HEK293 (cell line): ENCODE data around the gene FADS6.

ENCODE experiments used
- CTCF ChIA-PET: fragments of 350-600 bp; formaldehyde crosslinking; extraction: SDS; loops from one replicate; lab custom pipeline; 2021; ENCODE audit warnings: antibody characterized with exemption; lab: Yijun Ruan, JAX
- POLR2A ChIA-PET: fragments of 300-600 bp; formaldehyde crosslinking; extraction: SDS; loops from one replicate; lab custom pipeline; 2020; ENCODE audit warnings: antibody characterized with exemption, inconsistent platforms; lab: Yijun Ruan, JAX
- H3K27ac ChIP-seq: fragments of 200-500 bp; sonication (Bioruptor generic); 2 replicates; pipeline ENCODE4 v1.5.1; 2014; ENCODE audit warnings: low read depth, low read length, control low read depth, inconsistent platforms; ENCODE audit errors: extremely low read depth
- H3K36me3 ChIP-seq, 2 experiments: fragments of 200-500 bp in 1 of 2; sonication (Bioruptor generic) in 1 of 2; 1 replicate in 1 of 2; 2 replicates in 1 of 2; pipeline ENCODE4 v1.5.1; 2014 to 2017; ENCODE audit warnings: inconsistent platforms in 2 of 2, low read length in 2 of 2; ENCODE audit not compliant: control insufficient read depth in 2 of 2, insufficient read depth in 1 of 2
- H3K4me1 ChIP-seq: fragments of 200-500 bp; sonication (Bioruptor generic); 2 replicates; pipeline ENCODE4 v1.5.1; 2014; ENCODE audit warnings: mild to moderate bottlenecking, low read length, inconsistent platforms; ENCODE audit not compliant: control insufficient read depth, insufficient read depth
- H3K4me3 ChIP-seq: 2 replicates; pipeline ENCODE4 v1.5.1; 2011; ENCODE audit warnings: low read depth, mild to moderate bottlenecking, control low read depth, low read length, moderate library complexity
- H3K9me3 ChIP-seq: fragments of 200-500 bp; sonication (Bioruptor generic); 2 replicates; pipeline ENCODE4 v1.5.1; 2014; ENCODE audit warnings: low read depth, low read length, inconsistent platforms; ENCODE audit not compliant: control insufficient read depth, insufficient read depth
- BCL11B ChIP-seq: fragments of 450-650 bp; formaldehyde crosslinking; IDR thresholded peaks from 2 replicates; pipeline ENCODE4 v1.5.1; 2016; ENCODE audit warnings: low read depth, missing biosample characterization, missing genetic modification characterization
- EGR2 ChIP-seq: fragments of 450-650 bp; formaldehyde crosslinking; IDR thresholded peaks from 2 replicates; pipeline ENCODE4 v1.5.1; 2016; ENCODE audit warnings: low read depth, missing biosample characterization, missing genetic modification characterization
- KLF9 ChIP-seq: fragments of 450-650 bp; formaldehyde crosslinking; IDR thresholded peaks from 2 replicates; pipeline ENCODE4 v1.5.1; 2016; ENCODE audit warnings: missing biosample characterization, missing genetic modification characterization, low read depth
- MZF1 ChIP-seq: fragments of 450-650 bp; formaldehyde crosslinking; IDR thresholded peaks from 2 replicates; pipeline ENCODE4 v1.5.1; 2017; ENCODE audit warnings: missing biosample characterization, missing genetic modification characterization, borderline replicate concordance
- OSR2 ChIP-seq: fragments of 450-650 bp; formaldehyde crosslinking; IDR thresholded peaks from 2 replicates; pipeline ENCODE4 v1.5.1; 2016; ENCODE audit warnings: missing biosample characterization, missing genetic modification characterization
- OVOL3 ChIP-seq: fragments of 450-650 bp; formaldehyde crosslinking; IDR thresholded peaks from 2 replicates; pipeline ENCODE4 v1.5.1; 2016; ENCODE audit warnings: missing biosample characterization, missing genetic modification characterization
- SP7 ChIP-seq: fragments of 450-650 bp; formaldehyde crosslinking; IDR thresholded peaks from 2 replicates; pipeline ENCODE4 v1.5.1; 2016; ENCODE audit warnings: missing biosample characterization, missing genetic modification characterization
- TRIM28 ChIP-seq: IDR thresholded peaks from 2 replicates; pipeline ENCODE4 v1.6.1; 2011; ENCODE audit warnings: low read length, control low read depth, borderline replicate concordance
- ZBTB48 ChIP-seq: fragments of 450-650 bp; formaldehyde crosslinking; IDR thresholded peaks from 2 replicates; pipeline ENCODE4 v1.5.1; 2016; ENCODE audit warnings: missing biosample characterization, missing genetic modification characterization
- ZEB2 ChIP-seq: fragments of 450-650 bp; formaldehyde crosslinking; IDR thresholded peaks from 2 replicates; pipeline ENCODE4 v1.5.1; 2016; ENCODE audit warnings: missing biosample characterization, missing genetic modification characterization
- ZIC2 ChIP-seq: fragments of 450-650 bp; formaldehyde crosslinking; IDR thresholded peaks from 2 replicates; pipeline ENCODE4 v1.5.1; 2016; ENCODE audit warnings: missing biosample characterization, missing genetic modification characterization
- ZNF169 ChIP-seq: fragments of 450-650 bp; formaldehyde crosslinking; IDR thresholded peaks from 2 replicates; pipeline ENCODE4 v1.5.1; 2016; ENCODE audit warnings: missing biosample characterization, missing genetic modification characterization
- ZNF2 ChIP-seq: fragments of 450-650 bp; formaldehyde crosslinking; IDR thresholded peaks from 2 replicates; pipeline ENCODE4 v1.5.1; 2016; ENCODE audit warnings: missing biosample characterization, missing genetic modification characterization
- ZNF214 ChIP-seq: fragments of 450-650 bp; formaldehyde crosslinking; IDR thresholded peaks from 2 replicates; pipeline ENCODE4 v1.5.1; 2017; ENCODE audit warnings: missing biosample characterization, mild to moderate bottlenecking, missing genetic modification characterization, borderline replicate concordance
- ZNF221 ChIP-seq: fragments of 450-650 bp; formaldehyde crosslinking; IDR thresholded peaks from 2 replicates; pipeline ENCODE4 v1.5.1; 2017; ENCODE audit warnings: missing biosample characterization, missing genetic modification characterization, borderline replicate concordance
- ZNF292 ChIP-seq: fragments of 450-650 bp; formaldehyde crosslinking; IDR thresholded peaks from 2 replicates; pipeline ENCODE4 v1.5.1; 2016; ENCODE audit warnings: low read depth, missing biosample characterization, missing genetic modification characterization, borderline replicate concordance
- ZNF658 ChIP-seq: fragments of 450-650 bp; formaldehyde crosslinking; IDR thresholded peaks from 2 replicates; pipeline ENCODE4; 2016; ENCODE audit warnings: missing biosample characterization, missing genetic modification characterization
- ZNF777 ChIP-seq: fragments of 450-650 bp; formaldehyde crosslinking; IDR thresholded peaks from 2 replicates; pipeline ENCODE4 v1.5.1; 2017; ENCODE audit warnings: missing biosample characterization, missing genetic modification characterization, borderline replicate concordance
- ZNF830 ChIP-seq: fragments of 450-650 bp; IDR thresholded peaks from 2 replicates; pipeline ENCODE4 v1.5.0; 2018; ENCODE audit warnings: missing biosample characterization, missing genetic modification characterization, low read depth, mild to moderate bottlenecking, moderate library complexity
- ZSCAN30 ChIP-seq: fragments of 450-650 bp; IDR thresholded peaks from 2 replicates; pipeline ENCODE4 v1.5.1; 2018; ENCODE audit warnings: missing biosample characterization, mild to moderate bottlenecking, missing genetic modification characterization, moderate library complexity
- TF ChIP-seq, protein P1 (sequence below): fragments of 450-650 bp; formaldehyde crosslinking; IDR thresholded peaks from 2 replicates; pipeline ENCODE4 v1.5.1; 2016; ENCODE audit warnings: missing biosample characterization, missing genetic modification characterization, low read depth
- TF ChIP-seq, protein P2 (sequence below): fragments of 450-650 bp; formaldehyde crosslinking; IDR thresholded peaks from 2 replicates; pipeline ENCODE4 v1.5.1; 2016; ENCODE audit warnings: missing biosample characterization, missing genetic modification characterization
- TF ChIP-seq, protein P3 (sequence below): IDR thresholded peaks from 2 replicates; pipeline ENCODE4 v1.6.1; 2011; ENCODE audit warnings: mild to moderate bottlenecking, low read depth, low read length, borderline replicate concordance
- TF ChIP-seq, protein P4 (sequence below): fragments of 450-650 bp; formaldehyde crosslinking; IDR thresholded peaks from 2 replicates; pipeline ENCODE4 v1.5.1; 2016; ENCODE audit warnings: missing biosample characterization, missing genetic modification characterization

Gene FADS6

DNA sequence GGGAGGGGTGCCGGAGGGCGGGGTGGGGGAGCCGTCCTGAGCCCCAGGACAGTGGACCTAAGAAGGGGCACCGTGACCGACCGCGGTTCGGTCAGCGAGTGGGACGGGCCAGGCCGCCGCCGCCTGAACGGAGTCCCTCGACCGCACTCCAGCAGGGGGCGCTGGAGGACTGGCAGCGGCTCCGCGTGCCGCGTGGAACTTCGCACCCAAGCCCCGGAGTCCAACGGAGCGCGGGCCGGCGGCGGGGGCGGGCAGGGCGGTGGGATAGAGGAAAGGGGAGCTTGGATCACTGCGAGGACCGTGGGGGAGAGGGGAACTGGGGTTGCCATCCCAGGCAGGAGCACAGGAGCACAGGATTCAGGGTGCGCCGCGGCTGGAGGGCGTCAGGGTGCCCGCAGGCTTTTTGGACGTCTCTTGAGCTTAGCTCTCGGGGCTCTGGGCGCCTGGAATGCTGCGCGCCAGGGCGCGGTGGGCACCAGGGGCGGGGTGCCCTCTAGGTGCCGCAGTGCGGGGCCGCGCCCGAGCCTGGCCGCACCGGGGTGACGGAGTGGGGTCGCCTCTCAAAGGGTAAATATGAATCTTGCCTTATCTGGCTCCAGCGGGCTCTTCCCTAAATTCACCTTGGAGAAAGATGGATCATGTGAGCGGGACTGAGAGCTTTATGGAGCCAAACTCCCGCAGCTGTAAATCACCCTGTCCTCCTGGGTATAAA lies 30.3 kb upstream of the FADS6 start (continued):
- TF ChIP-seq BCL11B (tag by site-specific recombination) (0 out of 2 replicates have a peak, but pooled peaks have one; percentile 10), ZBTB48 (tag by site-specific recombination) (no peak), ZNF214 (tag by site-specific recombination) (no peak), ZNF777 (no peak), ZEB2 (tag by site-specific recombination) (peak; percentile 63; the same call in 1 of the 2 replicates), MZF1 (no peak), ZNF830 (tag by site-specific recombination) (no peak), OVOL3 (tag by site-specific recombination) (no peak), EGR2 (tag by site-specific recombination) (no peak), SP7 (tag by site-specific recombination) (peak; percentile 45; the same call in 1 of the 2 replicates)
- TF ChIP-seq, protein P1, sequence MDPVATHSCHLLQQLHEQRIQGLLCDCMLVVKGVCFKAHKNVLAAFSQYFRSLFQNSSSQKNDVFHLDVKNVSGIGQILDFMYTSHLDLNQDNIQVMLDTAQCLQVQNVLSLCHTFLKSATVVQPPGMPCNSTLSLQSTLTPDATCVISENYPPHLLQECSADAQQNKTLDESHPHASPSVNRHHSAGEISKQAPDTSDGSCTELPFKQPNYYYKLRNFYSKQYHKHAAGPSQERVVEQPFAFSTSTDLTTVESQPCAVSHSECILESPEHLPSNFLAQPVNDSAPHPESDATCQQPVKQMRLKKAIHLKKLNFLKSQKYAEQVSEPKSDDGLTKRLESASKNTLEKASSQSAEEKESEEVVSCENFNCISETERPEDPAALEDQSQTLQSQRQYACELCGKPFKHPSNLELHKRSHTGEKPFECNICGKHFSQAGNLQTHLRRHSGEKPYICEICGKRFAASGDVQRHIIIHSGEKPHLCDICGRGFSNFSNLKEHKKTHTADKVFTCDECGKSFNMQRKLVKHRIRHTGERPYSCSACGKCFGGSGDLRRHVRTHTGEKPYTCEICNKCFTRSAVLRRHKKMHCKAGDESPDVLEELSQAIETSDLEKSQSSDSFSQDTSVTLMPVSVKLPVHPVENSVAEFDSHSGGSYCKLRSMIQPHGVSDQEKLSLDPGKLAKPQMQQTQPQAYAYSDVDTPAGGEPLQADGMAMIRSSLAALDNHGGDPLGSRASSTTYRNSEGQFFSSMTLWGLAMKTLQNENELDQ (tag by site-specific recombination), result no peak
- TF ChIP-seq, protein P2, sequence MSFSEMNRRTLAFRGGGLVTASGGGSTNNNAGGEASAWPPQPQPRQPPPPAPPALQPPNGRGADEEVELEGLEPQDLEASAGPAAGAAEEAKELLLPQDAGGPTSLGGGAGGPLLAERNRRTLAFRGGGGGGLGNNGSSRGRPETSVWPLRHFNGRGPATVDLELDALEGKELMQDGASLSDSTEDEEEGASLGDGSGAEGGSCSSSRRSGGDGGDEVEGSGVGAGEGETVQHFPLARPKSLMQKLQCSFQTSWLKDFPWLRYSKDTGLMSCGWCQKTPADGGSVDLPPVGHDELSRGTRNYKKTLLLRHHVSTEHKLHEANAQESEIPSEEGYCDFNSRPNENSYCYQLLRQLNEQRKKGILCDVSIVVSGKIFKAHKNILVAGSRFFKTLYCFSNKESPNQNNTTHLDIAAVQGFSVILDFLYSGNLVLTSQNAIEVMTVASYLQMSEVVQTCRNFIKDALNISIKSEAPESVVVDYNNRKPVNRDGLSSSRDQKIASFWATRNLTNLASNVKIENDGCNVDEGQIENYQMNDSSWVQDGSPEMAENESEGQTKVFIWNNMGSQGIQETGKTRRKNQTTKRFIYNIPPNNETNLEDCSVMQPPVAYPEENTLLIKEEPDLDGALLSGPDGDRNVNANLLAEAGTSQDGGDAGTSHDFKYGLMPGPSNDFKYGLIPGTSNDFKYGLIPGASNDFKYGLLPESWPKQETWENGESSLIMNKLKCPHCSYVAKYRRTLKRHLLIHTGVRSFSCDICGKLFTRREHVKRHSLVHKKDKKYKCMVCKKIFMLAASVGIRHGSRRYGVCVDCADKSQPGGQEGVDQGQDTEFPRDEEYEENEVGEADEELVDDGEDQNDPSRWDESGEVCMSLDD (tag by site-specific recombination), result 0 out of 2 replicates have a peak, but pooled peaks have one; percentile 3
- TF ChIP-seq, protein P3, sequence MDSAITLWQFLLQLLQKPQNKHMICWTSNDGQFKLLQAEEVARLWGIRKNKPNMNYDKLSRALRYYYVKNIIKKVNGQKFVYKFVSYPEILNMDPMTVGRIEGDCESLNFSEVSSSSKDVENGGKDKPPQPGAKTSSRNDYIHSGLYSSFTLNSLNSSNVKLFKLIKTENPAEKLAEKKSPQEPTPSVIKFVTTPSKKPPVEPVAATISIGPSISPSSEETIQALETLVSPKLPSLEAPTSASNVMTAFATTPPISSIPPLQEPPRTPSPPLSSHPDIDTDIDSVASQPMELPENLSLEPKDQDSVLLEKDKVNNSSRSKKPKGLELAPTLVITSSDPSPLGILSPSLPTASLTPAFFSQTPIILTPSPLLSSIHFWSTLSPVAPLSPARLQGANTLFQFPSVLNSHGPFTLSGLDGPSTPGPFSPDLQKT, result no peak
- TF ChIP-seq, protein P4, sequence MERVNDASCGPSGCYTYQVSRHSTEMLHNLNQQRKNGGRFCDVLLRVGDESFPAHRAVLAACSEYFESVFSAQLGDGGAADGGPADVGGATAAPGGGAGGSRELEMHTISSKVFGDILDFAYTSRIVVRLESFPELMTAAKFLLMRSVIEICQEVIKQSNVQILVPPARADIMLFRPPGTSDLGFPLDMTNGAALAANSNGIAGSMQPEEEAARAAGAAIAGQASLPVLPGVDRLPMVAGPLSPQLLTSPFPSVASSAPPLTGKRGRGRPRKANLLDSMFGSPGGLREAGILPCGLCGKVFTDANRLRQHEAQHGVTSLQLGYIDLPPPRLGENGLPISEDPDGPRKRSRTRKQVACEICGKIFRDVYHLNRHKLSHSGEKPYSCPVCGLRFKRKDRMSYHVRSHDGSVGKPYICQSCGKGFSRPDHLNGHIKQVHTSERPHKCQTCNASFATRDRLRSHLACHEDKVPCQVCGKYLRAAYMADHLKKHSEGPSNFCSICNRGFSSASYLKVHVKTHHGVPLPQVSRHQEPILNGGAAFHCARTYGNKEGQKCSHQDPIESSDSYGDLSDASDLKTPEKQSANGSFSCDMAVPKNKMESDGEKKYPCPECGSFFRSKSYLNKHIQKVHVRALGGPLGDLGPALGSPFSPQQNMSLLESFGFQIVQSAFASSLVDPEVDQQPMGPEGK (tag by site-specific recombination), result peak; percentile 9; the same call in 1 of the 2 replicates

DNA sequence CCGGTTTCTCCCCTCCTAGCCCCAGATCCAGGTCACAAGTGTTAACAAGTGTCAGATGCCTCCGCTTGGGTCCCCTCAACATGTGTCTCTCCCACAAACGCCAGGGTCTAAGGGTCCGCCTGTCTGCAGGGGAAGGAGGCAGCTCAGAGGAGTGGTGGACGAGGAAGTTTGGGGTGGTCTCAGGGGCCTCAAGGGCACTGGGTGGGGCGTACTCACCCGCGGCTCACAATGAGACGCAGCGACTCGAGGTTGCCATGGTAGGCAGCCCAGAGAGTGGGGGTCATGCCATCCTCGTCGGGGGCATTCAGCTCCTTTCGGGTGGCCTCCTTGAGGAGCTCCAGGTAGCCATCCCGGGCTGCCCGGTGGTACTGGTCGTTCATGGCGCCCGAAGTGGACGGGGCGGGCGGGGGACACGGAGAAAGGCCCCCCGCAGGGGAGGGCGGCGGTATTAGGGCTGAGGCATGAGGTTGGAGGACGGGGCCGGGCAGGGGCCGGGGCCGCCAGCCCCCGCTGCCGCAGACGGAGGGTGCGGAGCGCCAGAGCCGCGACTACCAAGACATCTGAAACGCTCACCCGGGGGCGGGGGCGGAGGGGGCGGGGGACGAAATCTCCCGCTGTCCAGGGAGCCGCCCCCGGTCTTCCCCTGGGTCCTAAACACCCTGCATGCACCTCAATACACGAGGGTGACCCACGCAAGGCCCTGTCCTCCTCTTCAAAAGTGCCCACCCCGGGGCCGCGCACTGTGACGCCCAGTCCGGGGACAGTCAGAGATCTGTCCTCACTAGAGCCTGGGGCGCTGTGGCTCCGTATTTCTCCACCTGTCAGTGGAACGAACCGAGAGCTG lies 29.5 kb upstream of the FADS6 start, which contains the start of gene USH1G:
TSS of gene USH1G (minus strand) at position 562 of the 844 bp plus-strand sequence. CDS start at position 380, 182 bp downstream.
- H3K4me3 ChIP-seq, result peak within 1 kb of the TSS; percentile 37
- peaks cover 0 to 5% of the 10 kb centered on the region in 2 experiments; a peak in 1 of 3 replicates for H3K36me3 ChIP-seq
- H3K27ac ChIP-seq, result no peak within 1 kb of the TSS
- CTCF ChIA-PET, result interaction anchor here (0.5 to 6.3 kb wide), 16 partner anchors 9 to 278 kb away, joined by 3 to 69 read pairs (median 3); no protein-coding TSS in a partner anchor
- POLR2A ChIA-PET, result interaction anchor here (0.5 to 2.5 kb wide), 3 partner anchors 35 to 147 kb away, joined by 4 to 8 read pairs (median 5); partner anchors contain the start of genes FDXR and NAT9
- no peaks in the 10 kb centered on the region for H3K9me3 ChIP-seq
- no peaks in the 10 kb centered on the region for H3K4me1 ChIP-seq
- TF ChIP-seq OSR2 (tag by site-specific recombination) (no peak), ZNF2 (tag by site-specific recombination) (no peak), ZNF169 (tag by site-specific recombination) (no peak), ZIC2 (no peak), TRIM28 (no peak), KLF9 (tag by site-specific recombination) (peak; percentile 40; the same call in 1 of the 2 replicates), ZNF658 (tag by site-specific recombination) (no peak), ZSCAN30 (tag by site-specific recombination) (peak; percentile 93), ZNF221 (tag by site-specific recombination) (no peak), ZNF292 (no peak)
- TF ChIP-seq, protein P1 (tag by site-specific recombination), result no peak
